Parathyroid adenoma (tissue), 2 donors: ENCODE measurements around the gene IFRD2.

Experiments used
- H2AFZ ChIP-seq: fragments of 300-600 bp; sonication (generic); one replicate; pipeline ENCODE4 v1.7.0; 2017; ENCODE audit warnings: antibody characterized with exemption, mild to moderate bottlenecking
- H3K27ac ChIP-seq: fragments of 300-600 bp; sonication (generic); one replicate; pipeline ENCODE4 v1.7.0; 2017
- H3K27me3 ChIP-seq: fragments of 300-600 bp; sonication (generic); one replicate; pipeline ENCODE4 v1.7.0; 2017; ENCODE audit warnings: low read length; ENCODE audit not compliant: control insufficient read depth, insufficient read depth
- H3K36me3 ChIP-seq: fragments of 300-600 bp; sonication (generic); one replicate; pipeline ENCODE4 v1.7.0; 2017; ENCODE audit warnings: low read length; ENCODE audit not compliant: control insufficient read depth, insufficient read depth
- H3K4me1 ChIP-seq: fragments of 300-600 bp; sonication (generic); one replicate; pipeline ENCODE4 v1.7.0; 2017; ENCODE audit warnings: control low read depth
- H3K4me2 ChIP-seq: fragments of 300-600 bp; sonication (generic); one replicate; pipeline ENCODE4 v1.7.0; 2017; ENCODE audit warnings: low read length
- H3K4me3 ChIP-seq: fragments of 300-600 bp; sonication (generic); one replicate; pipeline ENCODE4 v1.7.0; 2017; ENCODE audit warnings: low read depth, low read length
- H3K79me2 ChIP-seq: fragments of 300-600 bp; sonication (generic); one replicate; pipeline ENCODE4 v1.7.0; 2017; ENCODE audit warnings: control low read depth
- H3K9ac ChIP-seq: fragments of 300-600 bp; sonication (generic); one replicate; pipeline ENCODE4 v1.7.0; 2017; ENCODE audit warnings: mild to moderate bottlenecking
- H3K9me3 ChIP-seq: fragments of 300-600 bp; sonication (generic); one replicate; pipeline ENCODE4 v1.7.0; 2017; ENCODE audit warnings: low read length; ENCODE audit not compliant: control insufficient read depth
- TF ChIP-seq, protein P1 (sequence below): fragments of 300-600 bp; sonication (generic); IDR thresholded peaks from one replicate; pipeline ENCODE4 v1.7.0; 2017; ENCODE audit warnings: antibody characterized with exemption, mild to moderate bottlenecking
- donor health status: primary hyperparathyroidism.

IFRD2 gene

GRCh38 chr3:50327943-50328691, 35.9 kb upstream of the IFRD2 start, which contains the start of gene TUSC2:
Gene TUSC2 (minus strand): TSS chr3:50328223. CDS start chr3:50328099, 124 bp downstream.
- TF ChIP-seq, protein P1, sequence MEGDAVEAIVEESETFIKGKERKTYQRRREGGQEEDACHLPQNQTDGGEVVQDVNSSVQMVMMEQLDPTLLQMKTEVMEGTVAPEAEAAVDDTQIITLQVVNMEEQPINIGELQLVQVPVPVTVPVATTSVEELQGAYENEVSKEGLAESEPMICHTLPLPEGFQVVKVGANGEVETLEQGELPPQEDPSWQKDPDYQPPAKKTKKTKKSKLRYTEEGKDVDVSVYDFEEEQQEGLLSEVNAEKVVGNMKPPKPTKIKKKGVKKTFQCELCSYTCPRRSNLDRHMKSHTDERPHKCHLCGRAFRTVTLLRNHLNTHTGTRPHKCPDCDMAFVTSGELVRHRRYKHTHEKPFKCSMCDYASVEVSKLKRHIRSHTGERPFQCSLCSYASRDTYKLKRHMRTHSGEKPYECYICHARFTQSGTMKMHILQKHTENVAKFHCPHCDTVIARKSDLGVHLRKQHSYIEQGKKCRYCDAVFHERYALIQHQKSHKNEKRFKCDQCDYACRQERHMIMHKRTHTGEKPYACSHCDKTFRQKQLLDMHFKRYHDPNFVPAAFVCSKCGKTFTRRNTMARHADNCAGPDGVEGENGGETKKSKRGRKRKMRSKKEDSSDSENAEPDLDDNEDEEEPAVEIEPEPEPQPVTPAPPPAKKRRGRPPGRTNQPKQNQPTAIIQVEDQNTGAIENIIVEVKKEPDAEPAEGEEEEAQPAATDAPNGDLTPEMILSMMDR = no peak
- H3K27me3 ChIP-seq = no peaks in the 10 kb centered on the region
- no peaks in the 10 kb centered on the region for H3K9me3 ChIP-seq
- H3K4me2 ChIP-seq = peak within 1 kb of the TSS; percentile 90
- H3K9ac ChIP-seq = peak within 1 kb of the TSS; percentile 95
- peak within 1 kb of the TSS; percentile 75 for H3K27ac ChIP-seq
- peaks cover 15% of the 10 kb centered on the region for H3K4me1 ChIP-seq
- no peaks in the 10 kb centered on the region for H3K36me3 ChIP-seq
- peak within 1 kb of the TSS; percentile 87 for H2AFZ ChIP-seq
- peak within 1 kb of the TSS; percentile 84 for H3K4me3 ChIP-seq
- peaks cover 12% of the 10 kb centered on the region for H3K79me2 ChIP-seq

DNA sequence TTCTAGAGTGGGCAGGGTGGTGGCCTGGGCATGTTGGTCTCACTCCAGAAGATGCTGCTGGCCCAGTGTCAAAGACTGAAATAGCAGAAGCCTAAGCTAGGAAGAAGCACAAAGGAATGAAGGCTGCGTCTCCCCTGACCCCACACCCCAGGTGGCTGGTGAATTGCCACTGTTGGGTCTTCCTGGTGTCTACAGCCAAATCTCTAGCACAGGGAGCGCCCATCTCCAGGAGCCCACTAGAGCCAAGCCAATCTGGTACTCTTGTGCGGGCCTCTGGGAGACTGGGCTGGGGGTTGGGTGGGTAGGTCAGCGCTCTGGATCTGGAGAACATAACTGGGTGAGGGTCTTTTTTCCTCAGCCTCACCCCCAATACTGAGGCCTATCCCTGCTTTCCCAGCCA, 34.9 kb upstream of the IFRD2 start:
- Histone ChIP-seq H3K9ac (peak overlapping the region; percentile 95), H3K4me2 (peak overlapping the region; percentile 90), H3K36me3 (no peaks in the 10 kb centered on the region), H3K27ac (no peak overlapping the region), H3K4me1 (peaks cover 16% of the 10 kb centered on the region), H3K4me3 (peak overlapping the region; percentile 84), H3K9me3 (no peaks in the 10 kb centered on the region), H3K79me2 (peaks cover 12% of the 10 kb centered on the region), H2AFZ (no peak overlapping the region), H3K27me3 (no peaks in the 10 kb centered on the region)
- TF ChIP-seq, protein P1 = no peak

DNA sequence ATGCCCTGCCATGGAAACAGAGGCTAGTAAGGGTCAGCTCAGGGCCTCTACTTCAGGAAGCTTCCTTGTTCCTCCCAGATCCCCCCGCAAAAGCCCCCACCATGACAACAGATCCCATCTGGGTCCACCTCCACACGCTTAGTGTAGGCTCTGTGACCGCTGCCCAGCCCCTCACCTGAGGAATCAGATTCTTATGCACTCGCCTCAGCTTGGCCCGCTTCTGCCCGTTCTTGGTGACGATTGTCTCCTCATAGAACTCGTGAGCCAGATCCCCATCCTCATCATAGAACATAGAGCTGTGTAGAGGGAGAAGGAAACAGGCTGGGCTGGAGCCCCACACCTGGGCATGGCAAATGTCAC, 33.9 kb upstream of the IFRD2 start:
- no peak overlapping the region for H3K4me3 ChIP-seq
- no peak overlapping the region for H3K4me2 ChIP-seq
- H3K27me3 ChIP-seq = no peaks in the 10 kb centered on the region
- H3K36me3 ChIP-seq = no peaks in the 10 kb centered on the region
- H3K9ac ChIP-seq = no peak overlapping the region
- H2AFZ ChIP-seq = no peak overlapping the region
- TF ChIP-seq, protein P1 = no peak
- peaks cover 21% of the 10 kb centered on the region for H3K4me1 ChIP-seq
- no peak overlapping the region for H3K27ac ChIP-seq
- peaks cover 12% of the 10 kb centered on the region for H3K79me2 ChIP-seq
- no peaks in the 10 kb centered on the region for H3K9me3 ChIP-seq

GRCh38 chr3:50325497-50326181, 33.4 kb upstream of the IFRD2 start:
- no peaks in the 10 kb centered on the region for H3K36me3 ChIP-seq
- H3K4me1 ChIP-seq = peaks cover 21% of the 10 kb centered on the region
- H3K4me3 ChIP-seq = no peak overlapping the region
- H3K4me2 ChIP-seq = no peak overlapping the region
- H3K9me3 ChIP-seq = no peaks in the 10 kb centered on the region
- H2AFZ ChIP-seq = no peak overlapping the region
- no peak overlapping the region for H3K9ac ChIP-seq
- peaks cover 12% of the 10 kb centered on the region for H3K79me2 ChIP-seq
- H3K27ac ChIP-seq = no peak overlapping the region
- TF ChIP-seq, protein P1 = no peak
- no peaks in the 10 kb centered on the region for H3K27me3 ChIP-seq
